Parathyroid adenoma (tissue), 2 donors: Measurements from ENCODE around the gene ALDH1L1.

Experiments used
- H2AFZ ChIP-seq: fragments of 300-600 bp; sonication (generic); one replicate; pipeline ENCODE4 v1.7.0; 2017; ENCODE audit warnings: antibody characterized with exemption, mild to moderate bottlenecking
- H3K27ac ChIP-seq: fragments of 300-600 bp; sonication (generic); one replicate; pipeline ENCODE4 v1.7.0; 2017
- H3K27me3 ChIP-seq: fragments of 300-600 bp; sonication (generic); one replicate; pipeline ENCODE4 v1.7.0; 2017; ENCODE audit warnings: low read length; ENCODE audit not compliant: control insufficient read depth, insufficient read depth
- H3K36me3 ChIP-seq: fragments of 300-600 bp; sonication (generic); one replicate; pipeline ENCODE4 v1.7.0; 2017; ENCODE audit warnings: low read length; ENCODE audit not compliant: control insufficient read depth, insufficient read depth
- H3K4me1 ChIP-seq: fragments of 300-600 bp; sonication (generic); one replicate; pipeline ENCODE4 v1.7.0; 2017; ENCODE audit warnings: control low read depth
- H3K4me2 ChIP-seq: fragments of 300-600 bp; sonication (generic); one replicate; pipeline ENCODE4 v1.7.0; 2017; ENCODE audit warnings: low read length
- H3K4me3 ChIP-seq: fragments of 300-600 bp; sonication (generic); one replicate; pipeline ENCODE4 v1.7.0; 2017; ENCODE audit warnings: low read depth, low read length
- H3K79me2 ChIP-seq: fragments of 300-600 bp; sonication (generic); one replicate; pipeline ENCODE4 v1.7.0; 2017; ENCODE audit warnings: control low read depth
- H3K9ac ChIP-seq: fragments of 300-600 bp; sonication (generic); one replicate; pipeline ENCODE4 v1.7.0; 2017; ENCODE audit warnings: mild to moderate bottlenecking
- H3K9me3 ChIP-seq: fragments of 300-600 bp; sonication (generic); one replicate; pipeline ENCODE4 v1.7.0; 2017; ENCODE audit warnings: low read length; ENCODE audit not compliant: control insufficient read depth
- CTCF ChIP-seq: fragments of 300-600 bp; sonication (generic); IDR thresholded peaks from one replicate; pipeline ENCODE4 v1.7.0; 2017; ENCODE audit warnings: antibody characterized with exemption, mild to moderate bottlenecking
- donor health status: primary hyperparathyroidism.

The ALDH1L1 gene

GRCh38 chr3:126063358-126063965 is 116.9 kb downstream of the ALDH1L1 start:
- H3K27ac ChIP-seq, result no peak overlapping the region
- H3K79me2 ChIP-seq, result no peaks in the 10 kb centered on the region
- no peak overlapping the region for H2AFZ ChIP-seq
- TF ChIP-seq CTCF, result no peak
- H3K4me2 ChIP-seq, result no peak overlapping the region
- no peaks in the 10 kb centered on the region for H3K36me3 ChIP-seq
- H3K4me3 ChIP-seq, result no peak overlapping the region
- no peak overlapping the region for H3K9ac ChIP-seq
- no peaks in the 10 kb centered on the region for H3K27me3 ChIP-seq
- H3K9me3 ChIP-seq, result no peaks in the 10 kb centered on the region
- H3K4me1 ChIP-seq, result no peaks in the 10 kb centered on the region

- no peaks in the 10 kb centered on the region for H3K27me3 ChIP-seq
- no peak overlapping the region for H2AFZ ChIP-seq
- no peaks in the 10 kb centered on the region for H3K4me1 ChIP-seq
- no peak for TF ChIP-seq CTCF
- no peak overlapping the region for H3K9ac ChIP-seq
- H3K4me3 ChIP-seq, result no peak overlapping the region
- no peaks in the 10 kb centered on the region for H3K9me3 ChIP-seq
- no peaks in the 10 kb centered on the region for H3K36me3 ChIP-seq
- no peak overlapping the region for H3K4me2 ChIP-seq
- H3K79me2 ChIP-seq, result no peaks in the 10 kb centered on the region
- no peak overlapping the region for H3K27ac ChIP-seq
Measured at GRCh38 chr3:126061301-126062032, 118.9 kb downstream of the ALDH1L1 start.

- Histone ChIP-seq H3K4me3 (no peak overlapping the region), H3K9ac (no peak overlapping the region), H3K36me3 (no peaks in the 10 kb centered on the region), H3K27ac (no peak overlapping the region), H3K4me2 (no peak overlapping the region), H3K27me3 (no peaks in the 10 kb centered on the region), H3K79me2 (no peaks in the 10 kb centered on the region), H3K9me3 (no peaks in the 10 kb centered on the region), H2AFZ (no peak overlapping the region), H3K4me1 (no peaks in the 10 kb centered on the region)
- no peak for TF ChIP-seq CTCF
Measured at GRCh38 chr3:126060613-126061145, 119.7 kb downstream of the ALDH1L1 start.

GRCh38 chr3:126058666-126059065 is 121.7 kb downstream of the ALDH1L1 start:
- H3K36me3 ChIP-seq, result no peaks in the 10 kb centered on the region
- no peak overlapping the region for H2AFZ ChIP-seq
- H3K4me2 ChIP-seq, result no peak overlapping the region
- no peaks in the 10 kb centered on the region for H3K79me2 ChIP-seq
- H3K27me3 ChIP-seq, result no peaks in the 10 kb centered on the region
- H3K9ac ChIP-seq, result no peak overlapping the region
- TF ChIP-seq CTCF, result no peak
- H3K27ac ChIP-seq, result no peak overlapping the region
- H3K9me3 ChIP-seq, result no peaks in the 10 kb centered on the region
- H3K4me3 ChIP-seq, result no peak overlapping the region
- H3K4me1 ChIP-seq, result no peaks in the 10 kb centered on the region
